HG03460 (cell line): Measurements from ENCODE around the gene STK17A.
A peak's percentile ranks its signal among the peaks of the same experiment; 100 is the strongest.
"Not testable (repeated sequence)": the region's sequence is repeated elsewhere in the genome, so short reads cannot be mapped to it uniquely, and the experiment has no call there.

Experiments used
- ATAC-seq: cut with Tn5 transposase; IDR thresholded peaks from one replicate; pipeline ENCODE4 v1.9.1; 2021; ENCODE audit not compliant: unreplicated experiment

Gene STK17A

GRCh38 chr7:43568529-43568928 lies 14.4 kb upstream of the STK17A start:
- no peak for ATAC-seq

- peak; percentile 48 for ATAC-seq
Measured at GRCh38 chr7:43569424-43569823, 13.5 kb upstream of the STK17A start.

- peak; percentile 64 for ATAC-seq
Measured at GRCh38 chr7:43570688-43571365, 12.1 kb upstream of the STK17A start.

- peak; percentile 52 for ATAC-seq
Measured at GRCh38 chr7:43572516-43573049, 10.3 kb upstream of the STK17A start.

GRCh38 chr7:43573832-43574231 lies 9.1 kb upstream of the STK17A start:
- ATAC-seq, result not testable (repeated sequence)

- no peak for ATAC-seq
Measured at GRCh38 chr7:43575506-43575905, 7.4 kb upstream of the STK17A start.

- no peak for ATAC-seq
Measured at GRCh38 chr7:43576241-43576640, 6.7 kb upstream of the STK17A start.

GRCh38 chr7:43577485-43577951 lies 5.4 kb upstream of the STK17A start:
- no peak for ATAC-seq

GRCh38 chr7:43583424-43584194 lies 701 bp downstream of the STK17A start:
- peak; percentile 21 for ATAC-seq

GRCh38 chr7:43584195-43584586 lies 1.3 kb downstream of the STK17A start:
- no peak for ATAC-seq

- ATAC-seq, result not testable (repeated sequence)
Measured at GRCh38 chr7:43584733-43585132, 1.8 kb downstream of the STK17A start.

GRCh38 chr7:43585562-43585961 lies 2.7 kb downstream of the STK17A start:
- no peak for ATAC-seq

- ATAC-seq, result no peak
Measured at GRCh38 chr7:43586251-43586900, 3.5 kb downstream of the STK17A start.

GRCh38 chr7:43588477-43589132 lies 5.7 kb downstream of the STK17A start:
- ATAC-seq, result no peak

GRCh38 chr7:43589133-43589478 lies 6.2 kb downstream of the STK17A start:
- no peak for ATAC-seq

- ATAC-seq, result no peak
Measured at GRCh38 chr7:43589728-43590127, 6.8 kb downstream of the STK17A start.

GRCh38 chr7:43590862-43591557 lies 8.1 kb downstream of the STK17A start:
- ATAC-seq, result peak; percentile 67

GRCh38 chr7:43591558-43592180 lies 8.8 kb downstream of the STK17A start:
- peak; percentile 34 for ATAC-seq

- ATAC-seq, result no peak
Measured at GRCh38 chr7:43592326-43592725, 9.4 kb downstream of the STK17A start.

GRCh38 chr7:43593010-43593409 lies 10.1 kb downstream of the STK17A start:
- ATAC-seq, result no peak
